Measurements from ENCODE around the gene NFATC2.
A peak's percentile ranks its signal among the peaks of the same experiment; 100 is the strongest.
"Not testable (repeated sequence)": the region's sequence is repeated elsewhere in the genome, so short reads cannot be mapped to it uniquely, and the experiment has no call there.

NFATC2 gene

DNA sequence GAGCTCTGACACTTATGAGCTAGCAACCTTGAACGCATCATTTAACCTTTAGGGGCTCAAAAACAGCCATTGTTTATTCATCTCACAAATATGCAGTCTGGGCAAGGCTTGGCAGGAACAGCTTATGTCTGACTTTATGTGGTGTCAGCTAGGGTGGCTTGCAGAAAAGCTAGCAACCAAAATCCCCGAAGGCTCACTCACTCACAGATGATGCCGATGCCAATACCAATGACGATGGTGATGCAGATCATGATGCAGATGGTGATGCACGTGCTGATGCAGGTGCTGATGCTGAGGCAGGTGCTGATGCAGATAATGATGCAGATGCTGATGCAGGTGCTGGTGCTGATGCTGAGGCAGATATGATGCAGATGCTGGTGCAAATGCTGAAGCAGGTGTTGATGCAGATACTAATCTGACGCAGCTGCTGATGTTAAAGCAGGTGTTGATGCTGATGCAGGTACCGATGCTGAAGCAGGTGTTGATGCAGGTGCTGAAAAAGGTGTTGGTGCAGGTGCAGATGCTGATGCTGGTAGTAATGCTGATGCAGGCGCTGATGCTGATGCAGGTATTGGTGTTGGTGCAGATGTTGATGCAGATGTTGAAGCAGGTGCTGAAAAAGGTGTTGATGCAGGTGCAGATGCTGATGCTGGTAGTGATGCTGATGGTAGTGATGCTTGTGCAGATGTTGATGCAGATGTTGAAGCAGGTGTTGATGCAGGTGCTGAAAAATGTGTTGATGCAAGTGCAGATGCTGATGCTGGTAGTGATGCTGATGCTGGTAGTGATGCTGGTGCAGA is 195.6 kb downstream of the NFATC2 start:
- no peak for DNase-seq

GRCh38 chr20:51345601-51346101 is 196.9 kb downstream of the NFATC2 start:
- DNase-seq, result no peak

GRCh38 chr20:51343802-51344201 is 198.7 kb downstream of the NFATC2 start:
- not testable (repeated sequence) for DNase-seq

DNA sequence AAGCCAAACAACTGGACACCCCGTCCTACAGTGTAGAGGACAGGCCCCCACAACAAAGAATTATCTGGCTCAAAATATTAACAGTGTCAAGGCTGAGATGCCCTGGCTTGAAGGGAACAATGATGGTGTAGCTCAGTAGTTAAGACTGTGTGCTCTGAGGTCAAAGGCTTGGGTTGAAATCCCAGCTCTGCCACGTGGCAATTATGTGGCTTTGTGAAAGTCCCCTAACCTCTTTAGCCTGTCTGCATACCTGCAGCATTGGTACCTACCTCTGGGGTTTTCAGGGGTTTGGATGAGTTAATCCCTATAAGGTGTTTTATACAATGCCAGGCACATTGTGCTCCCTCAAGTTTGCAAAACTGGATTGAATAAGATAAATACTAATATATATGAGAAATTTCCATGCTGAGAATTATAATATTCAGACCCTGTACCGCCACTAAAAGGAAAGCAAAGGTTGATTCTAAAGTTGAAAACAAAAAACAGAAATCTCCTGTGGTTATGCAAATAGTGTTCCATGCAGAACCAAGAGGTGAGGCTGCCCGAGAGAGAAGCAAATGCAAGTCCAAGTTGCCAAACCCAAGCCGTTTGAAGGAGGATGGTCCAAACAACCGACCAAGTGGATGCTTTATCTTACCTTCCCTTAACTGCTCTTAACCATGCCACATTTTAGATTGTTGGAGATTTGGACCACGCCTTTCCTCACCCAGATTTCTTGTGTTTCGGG is 199.8 kb downstream of the NFATC2 start:
- DNase-seq, result no peak

- no peak for DNase-seq
Measured at GRCh38 chr20:51341581-51341980, 200.9 kb downstream of the NFATC2 start.

DNA sequence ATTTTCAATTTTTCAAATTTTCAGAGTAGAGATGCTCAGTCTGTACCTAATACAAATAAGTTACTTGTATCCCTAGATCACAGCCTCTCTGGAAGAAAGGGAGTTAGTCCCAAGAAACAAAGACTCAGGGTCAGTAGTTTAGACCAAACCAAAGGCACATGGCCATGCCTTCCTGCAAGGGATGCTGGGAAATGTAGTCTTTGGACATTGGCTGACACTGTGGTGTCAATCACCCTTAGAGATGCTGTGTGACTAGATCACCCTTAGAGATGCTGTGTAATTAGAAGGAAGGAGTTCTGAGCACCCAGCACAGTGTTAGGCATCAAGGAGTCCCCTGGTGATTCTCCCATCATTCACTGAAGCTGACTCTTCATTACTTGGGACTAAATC is 202.1 kb downstream of the NFATC2 start:
- DNase-seq, result no peak

DNA sequence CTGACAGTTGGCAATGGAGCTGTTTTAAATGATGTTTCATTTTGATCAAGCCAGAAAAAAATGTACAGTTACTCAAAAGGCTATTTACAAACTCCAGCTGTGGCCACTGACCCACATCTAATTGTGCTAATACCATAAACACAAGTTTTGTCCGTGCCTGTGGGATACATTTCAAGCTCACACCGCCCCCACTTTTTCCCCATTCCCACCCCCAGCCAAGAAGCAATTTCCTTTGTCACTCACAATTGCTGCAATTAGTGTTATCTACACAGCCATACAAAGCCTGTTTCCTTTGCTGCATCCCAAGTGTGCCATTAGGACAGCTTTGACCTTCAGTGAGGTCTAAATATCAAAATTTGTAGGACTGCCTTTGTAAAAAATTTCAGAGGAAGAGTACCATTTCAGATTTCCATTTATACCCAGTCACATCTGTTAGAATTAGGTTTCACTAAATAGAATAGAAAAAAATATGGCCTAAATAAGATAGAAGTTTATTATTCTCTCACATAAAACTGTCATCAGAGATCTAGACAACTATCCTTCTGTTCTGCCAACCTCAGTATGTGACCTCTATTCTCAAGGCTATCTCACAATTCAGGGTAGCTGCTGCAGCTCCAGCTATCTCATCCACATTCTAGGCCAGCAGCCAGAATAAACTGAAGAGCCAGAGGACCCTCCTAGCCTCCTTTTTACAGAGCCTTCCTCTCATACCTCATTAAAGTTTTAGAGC is 202.6 kb downstream of the NFATC2 start:
- no peak for DNase-seq

DNA sequence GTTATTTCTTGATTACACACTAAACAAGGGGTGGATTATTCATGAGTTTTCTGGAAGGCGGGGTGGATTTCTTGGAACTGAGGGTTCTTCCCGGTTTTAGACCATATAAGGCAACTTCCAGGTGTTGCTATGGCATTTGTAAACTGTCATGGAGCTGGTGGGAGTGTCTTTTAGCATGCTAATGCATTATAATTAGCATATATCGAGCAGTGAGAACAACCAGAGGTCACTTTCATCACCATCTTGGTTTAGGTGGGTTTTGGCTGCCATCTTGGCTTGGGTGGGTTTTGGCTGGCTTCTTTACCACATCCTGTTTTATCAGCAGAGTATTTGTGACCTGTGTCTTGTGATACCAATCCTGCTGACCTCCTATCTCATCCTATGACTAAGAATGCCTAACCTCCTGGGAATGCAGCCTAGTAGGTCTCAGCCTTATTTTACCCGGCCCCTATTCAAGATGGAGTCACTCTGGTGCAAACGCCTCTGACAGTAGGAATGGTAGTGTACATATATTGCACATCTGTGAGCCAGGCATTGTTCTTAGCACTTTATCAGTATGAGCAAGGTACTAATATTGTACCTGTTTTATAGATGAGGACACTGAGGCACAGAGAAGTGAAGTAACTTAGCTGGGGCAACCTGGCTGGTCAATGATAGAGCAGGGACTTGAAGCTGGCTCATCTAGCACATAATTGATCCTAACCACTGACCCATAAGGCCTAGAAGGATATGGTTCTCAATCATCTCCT is 203.7 kb downstream of the NFATC2 start:
- no peak for DNase-seq

GRCh38 chr20:51337126-51337805 is 205.3 kb downstream of the NFATC2 start:
- peak; percentile 5 for DNase-seq
